Stimulated activated CD4-positive, alpha-beta T cell treated with anti-CD3 and anti-CD28 coated beads, Interleukin-12 subunit alpha, Interleukin-12 subunit beta, amount 100 ng/mL, for 24 hours (primary cell): ENCODE data around the gene KRT6A.

Experiments
- DNase-seq, 2 experiments: peaks; one replicate each; pipeline ENCODE4 v3.0.0-alpha.2; 2020; ENCODE audit warnings: low read depth in 2 of 2

Gene KRT6A

DNA sequence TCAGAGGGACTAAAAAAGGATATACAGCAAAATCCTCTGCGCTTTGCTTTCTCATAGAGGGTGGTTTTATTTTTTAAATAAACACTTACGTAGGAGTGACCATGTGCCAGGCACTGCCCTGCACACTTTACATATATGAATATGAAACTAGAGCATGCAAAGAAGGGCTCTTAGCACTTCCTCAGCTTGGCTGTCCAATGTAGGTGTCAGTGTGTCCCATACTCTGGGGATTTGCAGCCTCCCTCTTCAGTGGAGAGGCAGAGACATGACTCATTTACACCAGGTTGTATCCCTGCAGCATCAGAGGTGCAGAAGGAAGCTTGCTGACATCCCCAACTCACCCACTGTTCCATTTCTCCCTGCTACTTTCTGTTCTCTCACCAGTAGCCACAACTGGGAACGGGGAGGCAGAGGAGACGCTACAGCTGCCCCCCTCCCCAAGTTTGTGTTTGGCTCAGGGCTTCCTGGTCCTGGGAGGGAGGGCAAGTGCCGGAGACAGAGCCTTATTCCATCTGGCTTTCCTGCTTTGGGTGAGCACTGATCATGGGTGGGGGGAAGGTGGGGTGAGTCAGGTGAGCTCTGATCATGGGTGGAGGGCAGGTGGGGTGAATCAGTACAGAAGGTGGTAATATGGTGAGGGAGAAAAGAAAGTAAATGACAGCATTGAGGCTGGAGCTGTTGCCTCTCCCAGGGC is 32.0 kb upstream of the KRT6A start:
- no peak for DNase-seq

DNA sequence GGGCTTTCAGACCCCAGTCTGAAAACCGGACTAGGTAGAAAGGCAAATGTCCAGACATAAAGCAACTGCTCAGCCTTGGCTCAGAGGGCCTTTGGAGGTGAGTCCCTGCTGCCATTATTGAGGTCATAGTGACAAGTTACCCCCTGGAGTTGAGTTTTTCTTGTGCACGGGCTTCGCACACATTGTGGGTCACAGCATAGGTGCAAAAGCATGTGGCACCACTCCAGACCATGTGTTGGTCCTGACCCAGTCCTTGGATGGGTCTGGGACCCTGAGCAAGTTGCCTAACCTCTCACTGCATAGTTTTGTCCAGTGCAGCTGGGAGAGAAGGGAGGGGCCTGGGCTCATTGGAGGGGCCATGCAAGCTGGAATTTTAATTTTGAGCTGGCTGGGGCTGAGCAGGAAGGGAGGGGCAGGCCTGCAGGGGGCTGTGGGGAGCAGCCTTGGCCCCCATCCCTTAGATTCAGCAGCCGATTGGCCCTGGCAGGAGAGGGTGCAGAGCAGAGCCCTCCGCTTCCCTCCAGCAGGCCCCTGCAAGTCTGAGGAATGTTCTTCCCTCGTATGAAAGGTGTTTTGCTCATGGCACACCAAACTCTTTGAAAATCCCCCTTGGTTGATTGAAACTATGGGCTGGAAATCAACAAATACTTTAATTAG is 31.3 kb upstream of the KRT6A start:
- DNase-seq: no peak

DNA sequence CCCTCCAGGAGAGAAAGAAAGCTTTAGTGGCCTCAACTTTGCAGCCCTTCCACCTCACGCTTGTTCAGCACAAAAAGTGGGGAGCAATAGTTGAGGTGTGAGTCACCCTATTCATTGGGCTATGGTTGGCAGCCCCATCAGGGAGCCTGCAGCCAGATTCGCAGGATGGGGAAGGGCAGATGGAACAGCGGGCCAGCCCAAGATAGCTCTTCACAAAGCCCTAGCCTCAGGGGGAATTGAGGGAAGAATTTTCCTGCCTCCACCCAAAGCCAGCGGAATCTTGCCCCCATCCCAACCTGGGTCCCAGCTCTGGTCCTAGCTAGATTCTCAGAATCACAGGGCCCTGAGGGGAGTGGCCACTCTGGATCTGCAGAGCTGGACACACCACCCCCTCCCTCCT is 30.8 kb upstream of the KRT6A start:
- no peak for DNase-seq

DNA sequence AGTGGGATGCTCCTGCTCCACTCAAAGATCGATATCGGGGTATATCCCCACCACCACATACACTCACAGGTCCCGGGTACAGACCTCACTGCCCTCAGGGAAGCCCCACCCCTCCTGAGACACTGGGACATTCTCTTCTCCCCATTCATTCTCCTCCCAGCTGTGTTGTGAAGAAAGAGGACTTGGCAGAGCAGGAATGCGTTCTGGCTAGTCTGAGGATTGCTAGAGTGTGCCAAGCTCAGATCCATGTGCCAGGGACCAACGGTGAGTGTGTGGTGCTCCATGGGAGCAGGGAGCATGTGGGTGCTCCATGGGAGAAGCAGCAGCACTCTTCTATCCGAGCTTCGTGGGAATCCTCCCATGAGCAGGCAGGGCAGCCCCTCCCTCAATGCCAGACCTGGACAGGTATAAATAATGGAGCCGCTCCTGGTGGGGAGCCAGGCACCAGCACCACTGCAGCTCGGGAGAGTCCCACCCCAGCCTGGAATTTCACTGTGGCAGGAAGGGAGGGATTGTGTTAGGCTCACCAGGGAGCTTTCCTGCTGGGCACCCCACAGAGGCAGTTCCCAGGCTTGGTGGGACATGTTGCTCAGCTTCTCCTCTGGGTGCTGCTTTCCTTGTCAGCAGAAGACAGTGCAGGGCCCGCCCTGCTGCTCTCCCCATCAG is 29.4 kb upstream of the KRT6A start:
- DNase-seq: no peak

DNA sequence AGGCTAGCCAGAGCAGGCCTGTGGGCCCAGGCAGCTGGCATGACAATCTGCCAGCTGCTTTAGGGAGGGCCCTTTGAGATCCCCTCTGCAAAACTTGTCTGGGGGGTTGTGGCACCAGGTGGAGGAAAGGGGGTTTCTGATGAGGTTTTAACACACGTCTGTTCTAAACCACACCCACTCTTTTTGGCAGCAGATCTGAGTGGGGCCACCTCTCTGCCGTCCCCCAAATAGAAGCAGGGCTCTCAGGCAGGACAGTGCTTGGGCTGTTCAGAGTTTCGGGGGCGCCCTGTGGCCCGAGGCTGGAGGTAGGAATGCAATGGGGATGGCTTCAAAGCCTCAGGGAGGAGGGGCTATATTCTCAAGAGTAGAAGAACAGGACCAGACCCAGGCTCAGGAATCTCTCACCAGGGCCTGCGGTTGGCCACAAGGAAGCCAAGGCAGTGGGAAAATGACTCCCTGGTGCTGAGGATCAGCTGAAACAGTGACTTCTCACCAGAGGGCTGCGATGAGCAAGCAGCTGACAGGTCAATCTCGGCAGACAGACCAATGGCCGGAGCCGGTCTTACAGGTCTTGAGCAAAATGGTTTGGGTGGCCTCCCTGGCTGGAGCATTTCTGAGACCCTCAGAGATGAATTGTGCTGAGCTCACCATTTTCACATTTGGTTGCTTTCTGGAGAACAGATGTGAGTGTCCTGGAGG is 28.7 kb upstream of the KRT6A start:
- no peak for DNase-seq

DNA sequence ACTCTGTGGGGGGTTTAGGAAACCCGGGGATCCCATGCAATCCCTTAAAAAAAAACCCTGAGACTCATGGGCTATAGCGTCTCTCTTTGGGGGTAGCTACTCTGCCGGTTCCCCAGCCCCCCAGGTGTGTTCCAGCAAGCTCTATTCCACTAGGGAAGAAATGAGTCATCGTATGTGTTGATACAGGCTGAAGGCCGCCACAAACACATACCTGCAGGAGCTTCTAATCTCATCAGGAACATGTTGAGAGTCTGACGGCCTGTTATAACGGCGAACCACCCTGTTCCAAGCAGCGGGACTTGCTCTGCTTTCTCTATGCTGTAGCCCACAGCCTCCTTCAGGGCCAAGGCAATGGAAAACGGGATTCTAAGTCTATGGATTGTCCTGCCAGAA is 28.1 kb upstream of the KRT6A start:
- no peak for DNase-seq

DNA sequence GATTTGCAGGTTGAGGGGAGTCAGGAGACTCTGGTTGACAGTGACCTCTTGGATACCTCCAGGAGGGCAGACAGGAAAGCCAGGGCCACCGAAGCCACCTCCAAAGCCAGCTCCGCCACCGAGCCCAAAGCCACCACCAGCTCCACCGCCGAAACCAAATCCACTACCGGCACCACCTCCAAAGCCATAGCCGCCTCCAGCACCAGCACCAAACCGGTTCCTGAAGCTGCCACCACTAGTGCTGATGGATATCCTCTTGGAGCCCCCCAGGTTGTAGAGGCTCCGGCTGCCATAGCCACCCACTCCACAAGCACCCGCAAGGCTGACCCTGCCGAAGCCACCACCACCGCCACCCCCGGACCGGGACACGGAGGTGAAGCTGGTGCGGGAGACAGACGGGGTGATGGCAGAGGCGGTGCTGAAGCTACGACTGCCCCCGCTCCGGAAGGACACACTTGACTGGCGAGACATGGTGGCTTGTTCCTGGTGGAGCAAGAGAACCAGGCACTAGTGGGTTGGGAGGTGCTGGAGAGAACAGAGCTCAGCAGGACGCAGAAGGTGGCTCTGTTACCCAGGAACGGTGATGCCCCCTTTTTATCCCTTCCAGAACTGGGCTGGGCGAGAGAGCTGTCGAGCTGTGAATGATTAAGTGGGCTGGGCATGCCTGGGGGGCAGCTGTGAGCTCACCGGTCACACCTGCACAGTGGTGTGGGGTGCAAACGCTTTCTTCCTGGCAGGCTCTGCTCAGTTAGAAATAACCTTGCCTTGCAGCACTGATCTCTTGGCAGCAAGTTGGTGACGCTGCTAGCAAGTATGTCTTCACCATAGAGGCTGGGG is 27.0 kb upstream of the KRT6A start, which contains the start of gene KRT5:
TSS of gene KRT5 (minus strand) at position 569 of the 837 bp plus-strand sequence. CDS start at position 471, 98 bp downstream.
- no peak for DNase-seq

DNA sequence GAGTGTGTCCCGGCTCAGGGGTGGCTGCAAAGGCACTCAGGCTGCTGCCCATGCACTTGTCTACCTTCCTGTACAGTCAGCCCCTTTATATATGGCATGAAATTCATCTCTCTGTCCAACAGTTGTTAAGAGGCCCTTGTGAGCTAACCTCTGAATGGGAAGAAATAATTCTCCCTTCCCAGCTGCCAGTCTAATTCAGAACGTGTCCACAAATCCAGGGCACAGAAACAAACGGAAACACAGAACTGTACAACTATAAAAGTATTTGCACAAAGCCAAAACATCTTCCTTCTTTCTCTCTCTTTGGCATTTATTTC is 26.3 kb upstream of the KRT6A start:
- DNase-seq: no peak

DNA sequence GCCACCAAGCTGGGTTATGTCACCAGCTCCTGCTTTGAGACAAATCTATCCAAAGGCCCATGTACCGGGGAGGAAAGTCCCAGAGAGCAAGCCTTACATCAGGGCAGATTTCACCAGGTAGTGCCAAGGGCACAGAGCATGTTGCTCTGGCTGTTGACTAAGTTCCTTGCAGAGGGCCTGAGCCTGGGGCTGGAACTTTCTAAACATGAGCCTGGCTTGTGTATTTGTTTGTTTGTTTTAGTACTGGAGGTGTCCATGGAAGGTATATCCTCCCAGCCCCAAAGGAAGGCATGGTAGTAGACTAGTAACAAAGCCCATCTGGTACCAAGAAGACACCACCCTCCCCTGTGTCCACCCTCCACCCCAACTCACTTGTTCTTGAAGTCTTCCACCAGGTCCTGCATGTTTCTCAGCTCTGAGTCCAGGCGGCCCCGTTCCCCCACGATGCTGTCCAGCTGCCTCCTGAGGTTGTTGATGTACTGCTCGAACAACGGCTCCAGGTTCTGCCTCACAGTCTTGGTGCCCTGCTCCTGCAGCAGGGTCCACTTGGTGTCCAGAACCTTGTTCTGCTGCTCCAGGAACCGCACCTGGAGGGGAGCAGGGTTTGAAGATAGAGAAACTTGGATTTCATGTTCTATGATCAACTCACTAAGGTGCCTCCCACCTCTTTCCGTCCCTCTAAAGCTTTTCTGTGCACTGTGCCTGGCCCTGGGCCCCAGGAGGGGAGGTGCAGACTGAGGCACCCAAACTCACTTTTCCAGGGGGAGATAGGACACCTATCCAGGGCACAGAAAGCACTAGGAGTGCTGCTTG is 25.7 kb upstream of the KRT6A start:
- DNase-seq: no peak

DNA sequence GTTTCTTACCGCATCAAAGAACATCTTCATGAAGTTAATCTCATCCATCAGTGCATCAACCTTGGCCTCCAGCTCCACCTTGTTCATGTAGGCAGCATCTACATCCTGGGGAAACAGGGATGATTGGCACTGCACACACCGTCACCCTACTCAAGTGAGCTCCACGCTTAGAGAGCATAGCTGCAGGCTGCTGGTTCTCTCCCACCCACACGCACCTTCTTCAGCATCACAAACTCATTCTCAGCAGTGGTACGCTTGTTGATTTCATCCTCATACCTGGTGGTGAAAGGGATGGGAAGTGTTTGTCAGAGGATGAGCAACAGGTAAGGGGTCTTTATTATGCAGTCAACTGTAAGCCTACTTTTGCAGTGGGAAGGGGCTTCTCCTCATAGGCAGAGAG is 24.8 kb upstream of the KRT6A start:
- DNase-seq: no peak

DNA sequence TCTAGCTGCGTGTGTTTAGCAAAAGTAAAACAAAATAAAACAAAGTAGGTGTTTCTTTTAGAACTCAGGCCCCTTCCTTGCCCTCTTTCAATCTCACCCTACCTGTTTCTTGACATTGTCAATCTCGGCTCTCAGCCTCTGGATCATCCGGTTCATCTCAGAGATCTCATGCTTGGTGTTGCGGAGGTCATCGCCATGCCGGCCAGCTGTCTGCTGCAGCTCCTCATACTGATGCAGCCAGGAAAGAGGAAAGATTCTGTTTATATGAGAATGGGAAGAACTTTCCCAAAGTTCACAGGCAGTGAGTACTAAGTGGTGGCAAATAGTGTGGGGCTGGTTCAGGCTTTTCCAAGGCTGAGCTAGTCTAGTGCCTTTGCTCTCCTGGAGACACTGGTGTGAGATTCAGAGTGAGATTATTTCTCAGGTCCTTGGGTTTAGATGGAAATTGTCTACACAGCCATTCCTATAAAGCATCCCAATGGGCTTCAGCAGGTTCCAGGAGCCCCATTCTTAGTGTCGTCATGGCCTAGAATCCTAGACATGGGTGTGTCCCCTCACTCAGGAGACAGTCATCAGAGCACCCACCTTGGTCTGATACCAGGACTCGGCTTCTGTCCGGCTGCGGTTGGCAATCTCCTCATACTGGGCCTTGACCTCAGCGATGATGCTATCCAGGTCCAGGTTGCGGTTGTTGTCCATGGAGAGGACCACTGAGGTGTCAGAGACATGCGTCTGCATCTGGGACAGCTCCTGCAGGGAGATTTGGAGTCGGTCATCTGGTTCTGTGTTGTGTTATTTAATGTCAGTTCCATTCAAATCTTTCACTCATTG is 24.2 kb upstream of the KRT6A start:
- no peak for DNase-seq

DNA sequence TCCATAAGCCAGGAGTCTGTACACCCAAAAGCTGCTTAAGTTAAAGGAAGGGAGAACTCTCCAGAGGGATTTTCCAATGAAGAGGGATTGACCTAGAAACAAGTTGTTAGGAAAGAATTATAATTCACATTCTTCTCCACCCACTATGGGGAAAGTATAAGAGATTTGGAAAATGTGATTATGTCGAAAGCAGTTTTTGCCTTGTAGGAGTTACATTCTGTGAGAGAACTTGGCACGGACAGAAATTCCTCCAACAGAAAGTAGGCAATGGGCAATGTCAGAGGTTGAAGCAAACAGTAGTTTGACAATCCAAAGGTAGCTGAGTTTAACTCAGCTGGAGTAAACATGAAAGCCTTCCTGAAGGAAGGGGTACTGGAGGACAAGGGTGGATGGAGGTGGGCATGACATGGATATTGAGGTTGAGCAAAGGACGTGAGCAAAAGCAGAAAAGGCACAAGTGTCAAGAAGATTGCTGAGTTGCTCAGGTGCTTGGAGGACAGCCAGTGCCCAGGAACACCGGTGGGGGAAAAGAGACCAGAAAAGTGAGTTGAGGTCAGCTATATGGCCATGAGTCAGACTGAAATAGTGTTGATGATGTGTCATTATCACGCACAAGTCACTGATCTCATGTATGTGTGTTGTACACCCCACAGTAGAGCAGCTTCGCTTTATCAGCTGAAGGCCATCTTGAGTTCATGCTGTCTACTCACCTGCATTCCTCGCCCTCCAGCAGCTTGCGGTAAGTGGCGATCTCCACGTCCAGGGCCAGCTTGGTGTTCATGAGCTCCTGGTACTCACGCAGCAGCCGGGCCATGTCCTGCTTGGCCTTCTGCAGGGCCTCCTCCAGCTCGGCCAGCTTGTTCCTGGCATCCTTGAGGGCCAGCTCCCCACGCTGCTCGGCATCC is 23.1 kb upstream of the KRT6A start:
- no peak for DNase-seq

DNA sequence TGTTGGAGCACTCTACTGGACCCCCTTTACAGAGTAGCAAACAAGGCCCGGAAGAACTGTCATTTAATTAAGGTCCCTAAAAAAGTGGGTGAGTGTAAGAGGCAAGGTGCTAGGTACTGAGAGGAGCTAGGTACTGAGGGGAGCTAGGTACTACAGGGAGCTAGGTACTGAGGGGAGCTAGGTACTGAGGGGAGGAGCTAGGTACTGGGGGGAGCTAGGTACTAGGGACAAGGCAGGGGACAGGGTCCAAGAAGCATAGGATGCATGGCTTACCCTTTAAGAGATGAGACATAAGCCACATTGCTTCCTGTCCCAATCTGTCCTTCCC is 22.2 kb upstream of the KRT6A start:
- DNase-seq: no peak

DNA sequence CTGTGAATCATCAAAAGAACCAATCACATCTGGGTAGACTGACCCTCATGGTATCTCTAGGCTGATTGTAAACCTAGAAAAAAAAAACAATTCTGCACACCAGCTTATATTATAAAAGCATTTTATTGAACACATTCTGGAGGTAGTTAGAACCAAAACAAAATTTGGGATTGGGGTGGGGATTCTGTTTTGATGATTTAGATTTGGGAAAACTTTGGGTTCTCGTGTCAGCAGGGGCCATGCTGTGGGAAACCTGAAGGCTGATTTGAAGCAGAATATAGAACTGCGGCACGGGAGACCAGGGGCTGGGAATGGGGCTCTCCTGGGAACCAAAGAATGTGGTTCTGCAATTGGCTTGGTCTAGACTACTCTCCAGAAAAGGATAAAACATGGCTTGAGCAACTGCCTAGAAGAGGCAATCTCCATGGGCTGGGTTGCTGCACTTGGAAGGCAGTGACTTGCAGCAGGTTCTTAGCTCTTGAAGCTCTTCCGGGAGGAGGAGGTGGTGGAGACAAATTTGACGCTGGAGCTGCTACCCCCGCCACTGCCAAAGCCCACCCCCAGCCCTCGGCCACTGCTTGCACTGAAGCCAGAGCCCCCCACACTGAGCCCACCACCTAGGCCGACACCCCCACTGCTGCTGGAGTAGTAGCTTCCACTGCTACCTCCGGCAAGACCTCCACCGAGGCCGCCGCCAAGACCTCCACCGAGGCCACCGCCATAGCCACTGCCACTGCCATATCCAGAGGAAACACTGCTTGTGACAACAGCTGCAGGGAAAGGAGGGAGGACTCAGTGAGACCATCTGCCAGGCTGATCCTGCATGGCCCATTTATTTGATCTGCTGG is 21.6 kb upstream of the KRT6A start:
- DNase-seq: no peak

DNA sequence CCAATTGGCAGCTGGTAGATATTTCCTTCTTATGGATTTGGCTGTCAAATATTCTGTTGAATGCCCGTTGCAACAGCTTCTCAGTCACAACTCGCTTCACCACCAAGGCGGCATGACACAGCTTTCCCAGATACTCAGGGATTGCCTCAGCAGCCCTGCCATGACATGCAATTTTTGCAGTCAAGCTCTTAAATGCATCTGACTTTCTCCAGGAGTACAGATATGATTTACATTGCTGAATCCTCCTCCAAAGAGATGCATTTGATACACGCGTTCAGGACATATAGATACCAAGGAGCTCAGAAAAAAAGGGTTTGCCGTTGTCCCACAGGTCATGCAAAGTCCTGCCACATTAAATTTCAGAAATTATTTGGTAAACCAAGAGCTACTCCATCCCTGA is 20.7 kb upstream of the KRT6A start:
- DNase-seq: no peak

DNA sequence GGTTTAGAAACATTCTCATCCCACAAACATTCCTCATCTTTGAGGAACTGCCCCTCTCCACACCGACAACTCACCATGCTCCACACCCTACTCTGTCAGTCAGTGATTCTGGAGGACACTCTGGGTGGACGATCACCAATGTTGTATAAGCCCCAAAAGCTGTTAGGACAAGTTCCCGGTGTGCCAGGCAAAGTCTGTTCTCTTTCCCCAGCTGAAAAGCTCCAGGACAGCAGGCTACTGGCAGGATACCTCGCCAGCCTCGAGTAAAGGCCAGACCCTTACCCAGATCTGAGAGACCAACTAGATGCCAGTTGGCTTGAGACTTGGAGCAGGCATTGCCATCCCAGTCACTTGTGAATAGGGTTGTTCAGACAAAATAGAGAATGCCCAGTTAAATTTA is 15.2 kb upstream of the KRT6A start:
- DNase-seq: no peak

DNA sequence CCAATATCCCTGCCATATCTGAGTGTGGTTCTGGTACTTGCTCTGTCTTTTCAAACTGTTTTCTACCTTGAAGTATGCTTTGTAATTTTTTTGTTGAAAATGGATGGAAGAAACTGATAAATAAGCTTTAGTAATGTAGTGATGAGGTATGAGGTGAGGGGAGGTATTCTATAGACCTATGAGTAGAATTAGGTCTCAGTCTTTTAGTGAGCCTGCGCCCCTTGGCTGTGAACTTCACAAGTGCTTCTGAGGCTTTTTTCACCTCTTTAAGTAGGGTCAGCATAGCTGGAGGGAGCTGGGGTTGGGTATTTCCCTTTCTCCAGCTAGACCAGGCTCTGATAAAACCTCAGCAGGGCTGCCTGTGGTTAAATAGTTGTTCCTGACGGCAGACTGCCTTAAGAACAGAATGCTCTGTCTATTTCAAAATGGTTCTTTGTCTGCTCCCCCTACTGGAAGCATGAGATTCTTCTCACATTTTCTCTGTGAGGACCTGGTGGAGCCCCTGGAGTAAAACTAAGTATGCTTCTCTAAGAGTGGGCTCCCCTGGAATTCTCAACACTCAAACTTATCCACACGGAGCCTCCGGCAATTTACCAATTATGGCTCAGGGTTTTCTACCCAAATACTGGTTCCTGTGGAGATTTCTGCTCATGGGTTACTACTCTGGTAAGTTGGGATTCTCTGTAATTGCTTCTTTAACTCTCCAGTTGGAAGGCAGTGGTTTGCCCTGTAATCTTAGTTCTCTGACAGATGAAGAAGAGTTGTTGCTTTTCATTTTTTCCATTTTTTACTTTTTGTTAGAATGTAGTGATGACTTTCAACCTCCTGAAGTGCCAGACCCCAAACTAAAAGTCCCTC is 14.0 kb upstream of the KRT6A start:
- no peak for DNase-seq
